ENCODE measurements around the gene ARHGEF40.
A peak's percentile ranks its signal among the peaks of the same experiment; 100 is the strongest.

The ARHGEF40 gene

GRCh38 chr14:21098892-21099595, 28.9 kb downstream of the ARHGEF40 start:
- no peak for DNase-seq

DNA sequence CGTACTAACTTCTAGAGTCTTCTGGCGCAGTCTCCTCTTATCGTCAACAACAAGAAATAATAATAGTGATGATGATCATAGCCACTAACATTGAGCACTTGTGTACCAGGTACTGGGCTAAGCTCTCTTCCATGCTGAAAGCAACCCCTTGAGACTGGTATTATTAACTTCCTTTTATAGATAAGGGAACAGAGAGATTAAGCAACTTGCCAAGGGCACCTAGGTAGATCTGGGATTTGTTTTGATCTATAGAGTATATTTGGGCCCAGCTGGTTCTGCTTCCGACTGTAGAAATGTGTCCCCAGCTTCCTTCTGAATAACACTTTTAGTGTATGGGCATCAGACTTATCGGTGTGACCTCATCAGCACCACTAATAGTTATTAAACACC, 29.5 kb downstream of the ARHGEF40 start:
- DNase-seq: no peak

DNA sequence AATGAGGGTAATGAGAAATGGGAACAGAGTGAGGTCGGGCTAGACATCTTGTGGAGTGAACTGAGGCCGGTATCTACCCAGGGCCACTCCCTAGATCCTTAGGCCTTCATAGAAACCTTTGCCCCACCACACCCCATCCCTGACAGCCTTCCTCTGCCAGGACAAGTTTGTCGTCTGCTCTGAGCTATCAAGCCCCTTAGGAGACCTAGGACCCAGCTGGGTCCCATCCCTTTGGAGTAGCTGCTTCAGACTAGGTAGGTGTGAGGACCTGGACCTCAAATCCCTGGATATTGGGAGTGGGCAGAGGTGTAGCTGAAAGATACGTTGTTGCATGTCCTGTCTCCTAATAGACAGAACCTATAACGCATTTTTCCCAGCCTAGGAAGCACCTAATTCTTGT, 30.8 kb downstream of the ARHGEF40 start, which contains the start of gene TMEM253:
TSS of gene TMEM253 (plus strand) at position 136 of the 400 bp plus-strand sequence. CDS start 278 bp downstream, outside the sequence.
- no peak for DNase-seq

- no peak for DNase-seq
Observed at GRCh38 chr14:21101802-21102413, 31.8 kb downstream of the ARHGEF40 start.

DNA sequence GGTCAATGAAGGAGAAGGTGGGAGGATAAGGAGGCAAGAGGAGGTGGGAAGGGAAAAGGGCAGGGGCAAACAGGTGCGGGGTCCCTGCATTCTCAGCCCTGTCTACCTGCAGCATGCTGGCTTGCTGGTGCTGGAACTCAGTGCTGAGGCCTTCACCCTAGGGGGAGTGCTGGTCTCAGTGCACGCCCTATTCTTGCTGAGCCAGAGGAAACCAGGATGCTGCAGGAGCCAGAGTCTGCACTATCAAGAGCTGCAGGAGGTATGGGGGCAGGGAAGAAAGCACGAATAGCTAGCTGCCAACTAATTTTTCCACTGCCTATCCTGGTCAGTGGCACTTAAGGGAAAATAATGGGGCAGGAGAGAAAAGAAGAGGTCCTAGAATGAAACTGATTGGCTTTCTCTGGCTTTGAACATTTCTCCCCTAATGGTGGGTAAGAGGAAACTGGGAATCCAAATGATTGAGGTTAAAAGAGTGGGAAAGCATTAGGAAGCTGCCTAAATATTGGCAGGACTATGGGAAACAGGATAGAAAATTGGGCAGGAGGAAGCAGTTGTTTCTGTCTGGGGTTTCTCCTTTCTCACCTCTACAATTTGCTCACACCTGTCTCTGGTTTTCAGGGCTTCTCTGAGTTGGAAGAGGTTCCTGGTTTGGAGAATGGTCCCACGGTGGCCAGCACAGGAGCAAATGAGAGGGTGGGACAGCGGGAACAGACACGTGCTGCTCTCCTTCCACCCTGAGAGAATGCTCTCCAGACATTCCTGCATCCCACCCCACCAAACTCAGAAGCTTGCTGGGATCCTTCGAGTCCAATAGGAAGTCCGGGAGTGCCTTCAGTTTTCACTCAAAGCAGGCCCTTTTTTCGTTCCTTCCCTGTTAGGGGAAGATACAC, 32.7 kb downstream of the ARHGEF40 start:
- no peak for DNase-seq

DNA sequence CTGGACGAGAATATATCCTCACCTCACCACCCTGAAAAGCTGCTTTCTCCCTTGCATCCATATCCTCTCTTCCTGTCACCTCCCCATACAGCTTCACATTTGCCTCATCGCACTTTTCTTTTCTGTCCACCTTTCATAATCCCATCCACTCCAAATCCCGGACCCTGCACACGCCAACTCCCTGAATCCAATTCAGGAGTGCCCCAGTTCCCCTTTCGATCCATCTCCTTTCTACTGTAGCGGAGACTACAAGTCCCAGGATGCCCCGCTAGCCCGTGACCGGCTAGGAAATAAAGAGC, 33.3 kb downstream of the ARHGEF40 start:
- no peak for DNase-seq

GRCh38 chr14:21103710-21104447, 33.8 kb downstream of the ARHGEF40 start:
- peak; percentile 96 for DNase-seq

DNA sequence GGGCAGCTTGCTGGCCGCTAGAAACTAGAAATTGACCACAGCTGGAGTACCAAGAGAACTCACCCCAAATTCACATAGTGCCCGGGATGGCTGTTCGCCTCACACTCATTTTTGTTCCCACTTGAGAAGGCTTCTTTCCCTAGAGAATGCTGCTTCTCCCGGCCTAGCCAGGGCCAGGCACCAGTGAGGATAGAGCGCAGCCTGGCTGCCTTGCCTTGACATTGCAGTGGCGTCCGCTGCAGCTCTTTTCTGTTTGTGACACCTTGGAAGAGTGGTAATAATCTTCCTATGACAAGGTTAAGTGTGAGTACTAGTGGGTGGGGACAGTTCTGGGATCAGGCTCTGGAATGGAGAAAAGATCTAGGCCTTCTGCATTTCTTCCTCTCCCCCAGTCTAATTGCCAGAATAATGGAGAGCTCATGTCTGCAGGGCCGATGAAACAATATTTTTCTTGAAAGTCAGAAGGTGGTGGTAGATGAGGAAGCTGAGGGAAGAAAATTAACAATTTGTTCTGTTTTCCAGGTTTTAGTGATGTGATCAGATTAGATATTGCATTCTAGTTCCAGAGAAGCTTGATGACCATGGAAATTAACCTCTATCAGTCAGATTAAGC, 34.5 kb downstream of the ARHGEF40 start:
- DNase-seq: peak; percentile 71

- DNase-seq: no peak
Observed at GRCh38 chr14:21105095-21105494, 35.0 kb downstream of the ARHGEF40 start.

GRCh38 chr14:21106176-21106497, 36.0 kb downstream of the ARHGEF40 start:
- no peak for DNase-seq

GRCh38 chr14:21106498-21107282, 36.6 kb downstream of the ARHGEF40 start:
- DNase-seq: peak; percentile 80

DNA sequence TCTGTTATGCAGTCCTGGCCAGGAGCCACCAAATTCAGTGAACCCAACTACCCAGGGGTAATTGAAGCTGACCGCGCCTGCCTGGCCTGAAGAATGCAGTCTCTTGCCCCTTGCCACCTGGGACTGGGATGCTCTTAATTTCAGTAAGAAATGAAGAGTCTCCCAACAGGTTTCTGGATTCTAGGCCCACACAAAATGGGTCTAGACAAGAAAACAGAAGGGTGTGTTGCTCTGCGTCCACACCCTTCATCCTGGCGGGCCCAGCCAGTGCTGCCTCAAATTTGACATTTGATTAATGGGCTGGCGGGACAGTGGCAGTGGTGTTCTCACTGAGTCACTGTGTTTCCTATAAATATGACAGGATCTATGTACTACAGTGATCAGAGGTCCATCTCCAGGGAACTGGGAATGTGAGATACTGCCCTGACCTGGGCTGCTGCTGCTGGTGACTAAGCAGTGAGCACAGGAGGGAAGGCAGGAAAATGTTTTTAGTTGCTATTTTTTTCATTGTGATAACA, 37.2 kb downstream of the ARHGEF40 start:
- no peak for DNase-seq

- no peak for DNase-seq
Observed at GRCh38 chr14:21108791-21109190, 38.7 kb downstream of the ARHGEF40 start.

GRCh38 chr14:21109377-21110138, 39.5 kb downstream of the ARHGEF40 start:
- no peak for DNase-seq

DNA sequence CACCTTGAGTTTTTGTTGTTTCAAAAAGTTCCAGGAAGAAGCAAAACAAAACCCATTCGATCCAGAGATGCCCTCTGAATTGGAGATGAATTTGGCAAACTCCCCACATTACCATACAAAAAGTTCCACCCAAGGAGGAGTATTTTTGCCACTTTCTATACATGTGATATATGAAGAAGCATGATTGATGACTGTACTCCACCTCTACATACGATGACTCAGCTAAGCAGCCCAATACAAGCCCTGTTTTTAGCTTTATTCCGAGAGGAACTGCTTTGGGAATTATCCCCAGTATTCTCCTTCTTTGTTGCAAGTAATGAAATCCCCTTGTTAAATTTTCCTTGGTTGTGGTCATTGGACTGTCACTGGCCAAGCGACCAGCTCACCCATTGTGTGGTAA, 42.2 kb downstream of the ARHGEF40 start:
- no peak for DNase-seq

GRCh38 chr14:21113369-21113768, 43.3 kb downstream of the ARHGEF40 start:
- no peak for DNase-seq

GRCh38 chr14:21118933-21119332, 48.8 kb downstream of the ARHGEF40 start:
- DNase-seq: no peak

GRCh38 chr14:21120686-21121085, 50.6 kb downstream of the ARHGEF40 start:
- no peak for DNase-seq

DNA sequence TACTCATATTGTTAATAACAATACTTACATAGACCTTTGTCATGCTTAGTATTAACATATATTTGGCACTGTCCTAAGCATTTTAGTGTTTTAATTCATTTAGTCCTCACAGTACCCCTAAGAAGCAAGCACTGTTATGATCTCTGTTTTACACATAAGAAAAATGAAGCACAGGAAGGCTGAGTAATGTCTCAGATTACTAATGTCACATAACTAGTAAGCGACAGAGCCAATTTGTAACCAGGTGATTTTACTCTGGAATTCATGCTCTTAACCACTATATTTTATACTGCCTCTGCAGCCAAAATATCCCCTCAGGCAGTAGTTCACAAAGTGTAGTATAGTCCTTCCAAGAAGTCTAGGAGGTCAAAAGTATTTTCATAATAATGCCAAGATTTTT, 51.0 kb downstream of the ARHGEF40 start:
- DNase-seq: no peak

DNA sequence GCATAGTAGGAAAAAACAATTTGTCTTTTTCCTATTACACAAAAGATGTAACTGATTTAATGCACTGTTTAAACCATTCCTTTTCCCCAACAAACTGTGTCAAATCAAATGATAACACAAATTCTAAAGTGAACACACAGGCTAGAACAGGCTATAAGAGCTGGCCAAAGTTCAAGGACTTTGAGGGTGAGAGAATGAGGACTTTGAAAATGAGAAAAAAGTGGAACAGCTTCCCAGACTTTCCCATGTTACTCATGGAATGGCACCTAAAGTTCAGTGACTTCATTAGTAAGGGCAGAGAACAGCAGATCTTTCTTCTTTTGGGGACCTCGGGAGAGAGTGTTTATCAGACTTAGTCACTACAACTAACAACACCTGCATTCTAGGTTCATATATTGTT, 53.3 kb downstream of the ARHGEF40 start:
- DNase-seq: no peak

DNA sequence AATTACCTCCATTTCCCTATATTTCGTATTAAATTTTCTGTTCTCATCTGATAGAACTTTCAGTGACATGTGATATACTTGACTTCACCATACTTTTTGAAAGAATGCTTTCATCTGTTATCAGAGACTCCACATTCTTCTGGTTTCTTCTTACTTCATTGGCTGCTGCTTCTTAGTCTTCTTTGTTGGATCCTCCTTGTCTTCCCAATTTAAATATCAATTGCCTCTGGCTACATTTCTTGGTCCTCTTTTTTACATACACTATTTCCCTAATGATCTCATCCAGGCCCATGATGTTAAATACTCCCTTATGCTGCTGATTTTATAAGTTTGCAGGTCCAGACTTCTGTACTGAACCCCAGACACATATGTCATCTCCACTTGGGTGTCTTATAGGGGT, 63.8 kb downstream of the ARHGEF40 start:
- no peak for DNase-seq

Measured in midbrain (tissue), 1 donor.